ENCODE measurements around the gene LENEP. TPM values are rescaled to one million over a fixed set of nuclear protein-coding genes. Genes with fewer than 3 reads are reported as not detected.

The LENEP gene
- total RNA-seq, 1 donor from 2014 or later = 1.9 TPM

- TF ChIP-seq CTCF (conservative IDR thresholded peaks at IDR 0.05) = no peak
- no peak for DNase-seq (ENCODE audit: low read depth, low spot score)
- Mint-ChIP-seq H3K27ac (ENCODE audit: unreplicated experiment) (peak overlapping the region; percentile 67), H3K4me3 (peak overlapping the region; percentile 65), H3K4me1 (peaks cover 18% of the 10 kb centered on the region), H3K36me3 (ENCODE audit: low read depth) (no peaks in the 10 kb centered on the region), H3K9me3 (no peaks in the 10 kb centered on the region), H3K27me3 (ENCODE audit: low read depth) (no peaks in the 10 kb centered on the region)
These were observed 3.7 kb downstream of the LENEP start for GRCh38 chr1:154996966-154997701.

GRCh38 chr1:154998201-154998780, 4.9 kb downstream of the LENEP start:
- Mint-ChIP-seq H3K36me3 (ENCODE audit: low read depth) (no peaks in the 10 kb centered on the region), H3K9me3 (no peaks in the 10 kb centered on the region), H3K4me1 (peaks cover 20% of the 10 kb centered on the region), H3K4me3 (peak overlapping the region; percentile 81), H3K27me3 (ENCODE audit: low read depth) (no peaks in the 10 kb centered on the region), H3K27ac (ENCODE audit: unreplicated experiment) (no peak overlapping the region)
- TF ChIP-seq CTCF (conservative IDR thresholded peaks at IDR 0.05) = no peak
- DNase-seq (ENCODE audit: low read depth, low spot score) = no peak

GRCh38 chr1:154998818-154999570, 5.6 kb downstream of the LENEP start:
- Mint-ChIP-seq H3K36me3 (ENCODE audit: low read depth) (no peaks in the 10 kb centered on the region), H3K27me3 (ENCODE audit: low read depth) (no peaks in the 10 kb centered on the region), H3K4me1 (peaks cover 25% of the 10 kb centered on the region), H3K9me3 (no peaks in the 10 kb centered on the region), H3K4me3 (peak overlapping the region; percentile 81), H3K27ac (ENCODE audit: unreplicated experiment) (no peak overlapping the region)
- DNase-seq (ENCODE audit: low read depth, low spot score) = peak; percentile 74
- peak; percentile 81 for TF ChIP-seq CTCF (conservative IDR thresholded peaks at IDR 0.05)

- no peaks in the 10 kb centered on the region for H3K9me3 Mint-ChIP-seq
- H3K4me1 Mint-ChIP-seq = peaks cover 31% of the 10 kb centered on the region
- H3K36me3 Mint-ChIP-seq (ENCODE audit: low read depth) = no peaks in the 10 kb centered on the region
- no peak overlapping the region for H3K27ac Mint-ChIP-seq (ENCODE audit: unreplicated experiment)
- no peak for DNase-seq (ENCODE audit: low read depth, low spot score)
- TF ChIP-seq CTCF (conservative IDR thresholded peaks at IDR 0.05) = no peak
- no peaks in the 10 kb centered on the region for H3K27me3 Mint-ChIP-seq (ENCODE audit: low read depth)
- peak overlapping the region; percentile 92 for H3K4me3 Mint-ChIP-seq
These were observed 6.4 kb downstream of the LENEP start for GRCh38 chr1:154999571-155000410.

- no peaks in the 10 kb centered on the region for H3K36me3 Mint-ChIP-seq (ENCODE audit: low read depth)
- H3K9me3 Mint-ChIP-seq = no peaks in the 10 kb centered on the region
- H3K27me3 Mint-ChIP-seq (ENCODE audit: low read depth) = no peaks in the 10 kb centered on the region
- TF ChIP-seq CTCF (conservative IDR thresholded peaks at IDR 0.05) = no peak
- DNase-seq (ENCODE audit: low read depth, low spot score) = no peak
- no peak overlapping the region for H3K27ac Mint-ChIP-seq (ENCODE audit: unreplicated experiment)
- peak overlapping the region; percentile 92 for H3K4me3 Mint-ChIP-seq
- peaks cover 31% of the 10 kb centered on the region for H3K4me1 Mint-ChIP-seq
These were observed 7.0 kb downstream of the LENEP start for GRCh38 chr1:155000411-155000725.
